ENCODE measurements around the gene STPG2.
"Not testable (repeated sequence)": the region's sequence is repeated elsewhere in the genome, so short reads cannot be mapped to it uniquely, and the experiment has no call there.

The STPG2 gene

GRCh38 chr4:97778174-97778573, 365.1 kb downstream of the STPG2 start:
- no peak for DNase-seq

GRCh38 chr4:97774347-97774989, 368.8 kb downstream of the STPG2 start:
- no peak for DNase-seq

- no peak for DNase-seq
Measured at GRCh38 chr4:97770222-97770621, 373.1 kb downstream of the STPG2 start.

- no peak for DNase-seq
Measured at GRCh38 chr4:97762115-97762512, 381.2 kb downstream of the STPG2 start.

- no peak for DNase-seq
Measured at GRCh38 chr4:97761445-97762114, 381.7 kb downstream of the STPG2 start.

- DNase-seq = no peak
Measured at GRCh38 chr4:97759785-97760184, 383.5 kb downstream of the STPG2 start.

- no peak for DNase-seq
Measured at GRCh38 chr4:97752599-97752998, 390.7 kb downstream of the STPG2 start.

- DNase-seq = no peak
Measured at GRCh38 chr4:97747945-97748344, 395.3 kb downstream of the STPG2 start.

GRCh38 chr4:97720869-97721432, 422.3 kb downstream of the STPG2 start:
- DNase-seq = no peak

- no peak for DNase-seq
Measured at GRCh38 chr4:97691111-97691605, 452.1 kb downstream of the STPG2 start.

GRCh38 chr4:97670703-97671269, 472.5 kb downstream of the STPG2 start:
- DNase-seq = no peak

- no peak for DNase-seq
Measured at GRCh38 chr4:97665553-97665952, 477.7 kb downstream of the STPG2 start.

GRCh38 chr4:97664741-97665140, 478.5 kb downstream of the STPG2 start:
- DNase-seq = no peak

- DNase-seq = no peak
Measured at GRCh38 chr4:97662133-97662532, 481.1 kb downstream of the STPG2 start.

- DNase-seq = no peak
Measured at GRCh38 chr4:97656044-97656720, 487.1 kb downstream of the STPG2 start.

GRCh38 chr4:97653701-97654100, 489.6 kb downstream of the STPG2 start:
- no peak for DNase-seq

- DNase-seq = no peak
Measured at GRCh38 chr4:97646997-97647396, 496.3 kb downstream of the STPG2 start.

- no peak for DNase-seq
Measured at GRCh38 chr4:97645071-97645821, 498.0 kb downstream of the STPG2 start.

GRCh38 chr4:97643179-97643578, 500.1 kb downstream of the STPG2 start:
- no peak for DNase-seq

GRCh38 chr4:97639961-97640360, 503.3 kb downstream of the STPG2 start:
- DNase-seq = no peak

- DNase-seq = not testable (repeated sequence)
Measured at GRCh38 chr4:97633831-97634230, 509.4 kb downstream of the STPG2 start.

GRCh38 chr4:97627750-97628149, 515.5 kb downstream of the STPG2 start:
- DNase-seq = no peak

GRCh38 chr4:97624204-97624603, 519.1 kb downstream of the STPG2 start:
- no peak for DNase-seq

Measured in CD4-positive, alpha-beta T cell treated with Interleukin-17A for 4 hours (primary cell).